Keratinocyte (primary cell): ENCODE results near the gene CTSK. TPM values are rescaled to one million over a fixed set of nuclear protein-coding genes. Genes with fewer than 3 reads are reported as not detected.
A peak's percentile ranks its signal among the peaks of the same experiment; 100 is the strongest.

Experiments
- DNase-seq: peaks from one replicate; pipeline ENCODE4 v3.0.0-alpha.2; 2011; ENCODE audit warnings: low read depth, missing footprints, low spot score
- FAIRE-seq: peaks from 2 replicates; lab custom pipeline; 2011; peaks lifted over from hg19 to GRCh38; lab: Jason Lieb, UNC
- H2AFZ ChIP-seq: 2 replicates; pipeline ENCODE4 v1.6.0; 2012; ENCODE audit warnings: low read length, control low read depth, inconsistent platforms; ENCODE audit not compliant: control insufficient read depth
- H3K27ac ChIP-seq: 2 replicates; pipeline ENCODE4 v1.5.1; 2011; ENCODE audit warnings: low read length; ENCODE audit not compliant: control insufficient read depth, insufficient read depth
- H3K27me3 ChIP-seq: 3 replicates; pipeline ENCODE4 v1.6.0; 2011; ENCODE audit warnings: low read length; ENCODE audit not compliant: control insufficient read depth, insufficient read depth; ENCODE audit errors: extremely low read depth
- H3K36me3 ChIP-seq, 2 experiments: 2 replicates in 1 of 2; 3 replicates in 1 of 2; pipeline ENCODE4 v1.5.1; 2011; ENCODE audit warnings: low read length in 2 of 2, mild to moderate bottlenecking in 1 of 2; ENCODE audit not compliant: control insufficient read depth in 2 of 2, insufficient read depth in 2 of 2; ENCODE audit errors: extremely low read depth in 1 of 2
- H3K4me1 ChIP-seq: 3 replicates; pipeline ENCODE4 v1.5.1; 2011; ENCODE audit warnings: low read length; ENCODE audit not compliant: control insufficient read depth, insufficient read depth; ENCODE audit errors: extremely low read depth
- H3K4me2 ChIP-seq: 3 replicates; pipeline ENCODE4 v1.6.0; 2011; ENCODE audit warnings: low read depth, low read length; ENCODE audit not compliant: control insufficient read depth, insufficient read depth; ENCODE audit errors: extremely low read depth
- H3K4me3 ChIP-seq, 3 experiments: fragments of 200-600 bp in 1 of 3; sonication (generic) in 1 of 3; 2 replicates in 2 of 3; 3 replicates in 1 of 3; pipeline ENCODE4 v1.5.1; 2011 to 2016; ENCODE audit warnings: low read length in 3 of 3, mild to moderate bottlenecking in 3 of 3, control low read depth in 2 of 3, inconsistent platforms in 1 of 3, low read depth in 1 of 3, mixed read lengths in 1 of 3, mixed run types in 1 of 3, moderate library complexity in 1 of 3; ENCODE audit not compliant: control insufficient read depth in 2 of 3, insufficient read depth in 2 of 3; ENCODE audit errors: extremely low read depth in 1 of 3
- H3K79me2 ChIP-seq: 2 replicates; pipeline ENCODE4 v1.6.0; 2012; ENCODE audit warnings: low read length; ENCODE audit not compliant: control insufficient read depth, insufficient read depth
- H3K9ac ChIP-seq: 3 replicates; pipeline ENCODE4 v1.6.0; 2011; ENCODE audit warnings: low read length; ENCODE audit not compliant: control insufficient read depth, insufficient read depth; ENCODE audit errors: extremely low read depth
- H3K9me1 ChIP-seq: 3 replicates; pipeline ENCODE4 v1.6.0; 2011; ENCODE audit warnings: low read length; ENCODE audit not compliant: control insufficient read depth, insufficient read depth; ENCODE audit errors: extremely low read depth
- H3K9me3 ChIP-seq: 2 replicates; pipeline ENCODE4 v1.5.1; 2012; ENCODE audit warnings: low read depth, low read length; ENCODE audit not compliant: control insufficient read depth
- H4K20me1 ChIP-seq: 3 replicates; pipeline ENCODE4 v1.6.0; 2011; ENCODE audit warnings: low read length; ENCODE audit not compliant: control insufficient read depth, insufficient read depth; ENCODE audit errors: extremely low read depth
- EZH2 ChIP-seq: IDR thresholded peaks from one replicate; pipeline ENCODE4 v1.6.1; 2012; ENCODE audit warnings: inconsistent platforms, mild to moderate bottlenecking, low read length, moderate library complexity
- dilution Hi-C: fragments of 300-500 bp; cut with MboI; formaldehyde crosslinking; loops from one replicate; pipeline ENCODE4 v1.7.0; 2020; ENCODE audit warnings: low sequenced_read_pairs; ENCODE audit not compliant: extremely low pct_ligation_motif_present
- polyA plus RNA-seq, 5 experiments: library from polyadenylated mRNA; depleted of rRNA in 3 of 5; stranded (reverse) in 3 of 5; stranded (forward) in 1 of 5; unstranded in 1 of 5; fragments of >200 nt; gene quantifications; 1 replicate in 1 of 5; 2 replicates in 3 of 5; 3 replicates in 1 of 5; pipeline versions ENCODE4 v1.2.1 to v1.2.3, GENCODE V29; 2011 to 2012; ENCODE audit warnings: missing spikeins in 2 of 5, low read depth in 1 of 5, low replicate concordance in 1 of 5
- TF ChIP-seq, protein P1 (sequence below), 3 experiments: IDR thresholded peaks in 1 of 3; conservative IDR thresholded peaks in 1 of 3; optimal IDR thresholded peaks in 1 of 3; 2 replicates in 2 of 3; 3 replicates in 1 of 3; pipeline versions ENCODE3 to v1.5.1; 2011; ENCODE audit warnings: low read length in 3 of 3, mild to moderate bottlenecking in 3 of 3, moderate library complexity in 2 of 3, control low read depth in 1 of 3, inconsistent platforms in 1 of 3; ENCODE audit not compliant: insufficient read depth in 2 of 3; ENCODE audit errors: extremely low read depth in 1 of 3

Gene CTSK
- polyA plus RNA-seq, 1 donor (not counting 4 experiments of a cell fraction or from before 2014, with no cell fraction given): 40.5 TPM

DNA sequence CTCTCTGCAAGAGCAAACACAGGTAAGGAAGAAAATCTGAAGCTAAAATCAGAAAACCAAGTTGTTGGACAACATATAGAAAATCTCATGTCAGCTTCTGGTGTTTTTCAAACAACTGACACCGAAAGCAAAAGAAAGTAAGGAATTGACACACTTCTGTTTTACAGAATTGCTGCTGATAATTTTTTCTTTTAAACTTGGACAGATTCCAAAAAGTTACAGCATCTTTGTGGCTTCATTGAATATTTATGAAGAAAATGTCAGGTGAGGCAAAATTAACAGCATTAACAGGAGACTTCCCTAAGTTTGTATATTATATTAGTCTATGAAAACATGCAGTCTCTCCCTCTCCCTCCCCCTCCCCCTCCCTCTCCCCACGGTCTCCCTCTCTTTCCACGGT, 27.6 kb downstream of the CTSK start:
- TF ChIP-seq, protein P1, sequence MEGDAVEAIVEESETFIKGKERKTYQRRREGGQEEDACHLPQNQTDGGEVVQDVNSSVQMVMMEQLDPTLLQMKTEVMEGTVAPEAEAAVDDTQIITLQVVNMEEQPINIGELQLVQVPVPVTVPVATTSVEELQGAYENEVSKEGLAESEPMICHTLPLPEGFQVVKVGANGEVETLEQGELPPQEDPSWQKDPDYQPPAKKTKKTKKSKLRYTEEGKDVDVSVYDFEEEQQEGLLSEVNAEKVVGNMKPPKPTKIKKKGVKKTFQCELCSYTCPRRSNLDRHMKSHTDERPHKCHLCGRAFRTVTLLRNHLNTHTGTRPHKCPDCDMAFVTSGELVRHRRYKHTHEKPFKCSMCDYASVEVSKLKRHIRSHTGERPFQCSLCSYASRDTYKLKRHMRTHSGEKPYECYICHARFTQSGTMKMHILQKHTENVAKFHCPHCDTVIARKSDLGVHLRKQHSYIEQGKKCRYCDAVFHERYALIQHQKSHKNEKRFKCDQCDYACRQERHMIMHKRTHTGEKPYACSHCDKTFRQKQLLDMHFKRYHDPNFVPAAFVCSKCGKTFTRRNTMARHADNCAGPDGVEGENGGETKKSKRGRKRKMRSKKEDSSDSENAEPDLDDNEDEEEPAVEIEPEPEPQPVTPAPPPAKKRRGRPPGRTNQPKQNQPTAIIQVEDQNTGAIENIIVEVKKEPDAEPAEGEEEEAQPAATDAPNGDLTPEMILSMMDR (optimal IDR thresholded peaks at IDR 0.05 in 1 of 3, IDR thresholded peaks at IDR 0.05 in 1 of 3, conservative IDR thresholded peaks at IDR 0.05 in 1 of 3; ENCODE audit: extremely low read depth in 1 of 3, insufficient read depth in 2 of 3, low read length in 3 of 3): no peak
- no peak for TF ChIP-seq EZH2
- dilution Hi-C loops: no loop called here

DNA sequence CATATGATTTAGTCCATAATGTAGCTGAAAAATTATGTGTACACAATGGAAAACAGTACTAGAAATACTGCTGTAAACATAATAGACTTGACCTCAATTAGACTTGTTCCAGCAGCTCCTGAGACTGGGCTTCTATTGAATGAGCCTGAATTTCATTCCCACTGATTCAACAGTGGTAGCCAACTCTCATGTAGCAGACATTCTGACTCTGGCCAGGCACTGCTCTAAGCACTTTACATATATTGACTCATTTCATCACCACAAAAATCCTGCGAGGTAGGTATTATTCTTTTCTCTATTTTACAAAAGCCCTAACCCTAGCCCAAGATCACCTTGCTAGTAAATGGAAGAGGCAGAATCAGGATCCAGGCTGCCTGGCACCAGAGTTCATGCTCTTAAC, 29.7 kb downstream of the CTSK start:
- no peak overlapping the region for H2AFZ ChIP-seq
- no peaks in the 10 kb centered on the region for H3K36me3 ChIP-seq
- H3K27ac ChIP-seq: no peak overlapping the region
- dilution Hi-C loops: no loop called here
- TF ChIP-seq, protein P1 (optimal IDR thresholded peaks at IDR 0.05 in 1 of 3, IDR thresholded peaks at IDR 0.05 in 1 of 3, conservative IDR thresholded peaks at IDR 0.05 in 1 of 3; ENCODE audit: extremely low read depth in 1 of 3, insufficient read depth in 2 of 3, low read length in 3 of 3): no peak
- no peak for TF ChIP-seq EZH2
- H3K9me1 ChIP-seq: no peaks in the 10 kb centered on the region
- H3K9ac ChIP-seq: no peak overlapping the region
- H3K79me2 ChIP-seq: no peaks in the 10 kb centered on the region
- H3K9me3 ChIP-seq: no peaks in the 10 kb centered on the region
- no peak for DNase-seq
- no peaks in the 10 kb centered on the region for H4K20me1 ChIP-seq
- H3K4me3 ChIP-seq: no peak overlapping the region
- peaks cover 5% of the 10 kb centered on the region for H3K4me1 ChIP-seq
- H3K27me3 ChIP-seq: no peaks in the 10 kb centered on the region
- no peak for FAIRE-seq
- H3K4me2 ChIP-seq: peak overlapping the region; percentile 27

More for the DNA sequence above, 27.6 kb downstream of the CTSK start:
- no peak overlapping the region for H3K27ac ChIP-seq
- H3K9me3 ChIP-seq: no peaks in the 10 kb centered on the region
- no peaks in the 10 kb centered on the region for H4K20me1 ChIP-seq
- no peak overlapping the region for H3K4me3 ChIP-seq
- peaks cover 5% of the 10 kb centered on the region for H3K4me1 ChIP-seq
- DNase-seq: no peak
- no peaks in the 10 kb centered on the region for H3K27me3 ChIP-seq
- H3K9ac ChIP-seq: no peak overlapping the region
- no peak overlapping the region for H3K4me2 ChIP-seq
- H3K79me2 ChIP-seq: no peaks in the 10 kb centered on the region
- no peaks in the 10 kb centered on the region for H3K36me3 ChIP-seq
- H2AFZ ChIP-seq: no peak overlapping the region
- H3K9me1 ChIP-seq: no peaks in the 10 kb centered on the region
- no peak for FAIRE-seq
